HepG2 (cell line): ENCODE measurements around the gene NKD2. TPM values are rescaled to one million over a fixed set of nuclear protein-coding genes. Genes with fewer than 3 reads are reported as not detected.

Source experiments
- ATAC-seq: fragments of 200-7000 bp; cut with Tn5 transposase; 3 replicates; pipeline ENCODE4 v1.9.1; 2020; ENCODE audit warnings: mild to moderate bottlenecking, moderate library complexity
- BruUV-seq: library from RNA; stranded (reverse); fragments of 400-500 nt; replicated peaks from 2 replicates; lab custom pipeline; 2021; lab: Mats Ljungman, UMichigan
- CTCF ChIA-PET: fragments of 300-600 bp; formaldehyde crosslinking; extraction: SDS; loops from one replicate; lab custom pipeline; 2021; ENCODE audit warnings: low total read pairs, inconsistent platforms, low intra/inter-chr PET ratio; lab: Yijun Ruan, JAX
- POLR2A ChIA-PET: fragments of 350-600 bp; sonication (Branson Sonifier 250); formaldehyde crosslinking; loops from one replicate; lab custom pipeline; 2020; ENCODE audit warnings: antibody characterized with exemption, inconsistent platforms; lab: Yijun Ruan, JAX
- DNase-seq: peaks from one replicate; pipeline ENCODE4 v3.0.0-alpha.2; 2015; ENCODE audit warnings: low spot score
- FAIRE-seq: peaks from 3 replicates; lab custom pipeline; 2011; peaks lifted over from hg19 to GRCh38; lab: Jason Lieb, UNC
- H2AFZ ChIP-seq: one replicate; pipeline ENCODE4 v1.6.1; 2011; ENCODE audit warnings: low read length, inconsistent platforms
- H3K27ac ChIP-seq: fragments of 300-600 bp; 3 replicates; pipeline ENCODE4 v1.8.0; 2011; ENCODE audit warnings: mixed run types, mild to moderate bottlenecking, mixed read lengths, low read length, inconsistent platforms; ENCODE audit not compliant: insufficient read depth; ENCODE audit errors: extremely low read length
- H3K27me3 ChIP-seq, 2 experiments: fragments of 200-600 bp in 1 of 2; 2 replicates in 1 of 2; 3 replicates in 1 of 2; pipeline versions ENCODE4 v1.6.0 to v1.8.0; 2011; ENCODE audit warnings: low read length in 2 of 2, mild to moderate bottlenecking in 2 of 2, moderate library complexity in 2 of 2, inconsistent platforms in 1 of 2; ENCODE audit not compliant: insufficient read depth in 2 of 2, control insufficient read depth in 1 of 2
- H3K36me3 ChIP-seq, 2 experiments: fragments of 200-600 bp in 1 of 2; replicated peaks in 1 of 2; 2 replicates in 1 of 2; 3 replicates in 1 of 2; pipeline versions ENCODE4 v1.5.1 to v1.8.0; 2011; ENCODE audit warnings: low read length in 2 of 2, inconsistent platforms in 1 of 2; ENCODE audit not compliant: insufficient read depth in 2 of 2, control insufficient read depth in 1 of 2
- H3K4me1 ChIP-seq: 2 replicates; pipeline ENCODE4 v1.5.1; 2012; ENCODE audit warnings: low read length, inconsistent platforms; ENCODE audit not compliant: insufficient read depth
- H3K4me2 ChIP-seq: 2 replicates; pipeline ENCODE4 v1.6.0; 2011; ENCODE audit warnings: low read depth, low read length, inconsistent platforms
- H3K4me3 ChIP-seq, 3 experiments: fragments of 200-600 bp in 1 of 3; sonication (generic), shearing (Covaris generic) in 1 of 3; replicated peaks in 1 of 3; 2 replicates each; pipeline ENCODE4 v1.5.1; 2011 to 2016; ENCODE audit warnings: low read length in 3 of 3, inconsistent platforms in 2 of 3, low read depth in 2 of 3, mild to moderate bottlenecking in 2 of 3, control low read depth in 1 of 3, mixed read lengths in 1 of 3; ENCODE audit not compliant: insufficient read depth in 1 of 3
- H3K79me2 ChIP-seq: one replicate; pipeline ENCODE4 v1.6.1; 2011; ENCODE audit warnings: low read length, inconsistent platforms; ENCODE audit not compliant: insufficient read depth
- H3K9ac ChIP-seq: 2 replicates; pipeline ENCODE4 v1.6.0; 2011; ENCODE audit warnings: mild to moderate bottlenecking, low read depth, low read length, inconsistent platforms; ENCODE audit not compliant: insufficient read depth
- H3K9me3 ChIP-seq: 2 replicates; pipeline ENCODE4 v1.5.1; 2012; ENCODE audit warnings: mild to moderate bottlenecking, low read length
- H4K20me1 ChIP-seq: 2 replicates; pipeline ENCODE4 v1.6.0; 2011; ENCODE audit warnings: inconsistent platforms, mild to moderate bottlenecking, low read length, moderate library complexity; ENCODE audit not compliant: insufficient read depth
- HHEX ChIP-seq: IDR thresholded peaks from 2 replicates; pipeline ENCODE4 v1.6.1; 2016; ENCODE audit warnings: control low read depth
- MNT ChIP-seq: fragments of 450-650 bp; IDR thresholded peaks from 2 replicates; pipeline ENCODE4 v1.6.1; 2016
- ZNF569 ChIP-seq: sonication (generic); formaldehyde crosslinking; IDR thresholded peaks from 2 replicates; pipeline ENCODE4 v1.5.0; 2020; ENCODE audit warnings: mild to moderate bottlenecking, missing genetic modification reagents, moderate library complexity, borderline replicate concordance
- WGBS: methylation state at CpG from one replicate; pipeline ENCODE4 v1.1.6; 2017; ENCODE audit warnings: low lambda C conversion rate; 5-methylcytosine and 5-hydroxymethylcytosine counted together
- in situ Hi-C: cut with HindIII; loops from 2 replicates; pipeline ENCODE4 v1.10.0; 2017; ENCODE audit warnings: low pct_unique_long_range_greater_than_20kb; ENCODE audit not compliant: extremely low pct_ligation_motif_present
- intact Hi-C: fragments of 100-400 bp; cut with micrococcal nuclease; formaldehyde crosslinking; loops from one replicate; pipeline ENCODE4 v1.10.0; 2022; ENCODE audit not compliant: unreplicated experiment
- polyA plus RNA-seq, 8 experiments: library from polyadenylated mRNA; depleted of rRNA in 3 of 8; stranded (reverse) in 7 of 8; unstranded in 1 of 8; fragments of >200 nt; fragmentation: Illumina TruSeq in 4 of 8; extraction: Trizol in 4 of 8; gene quantifications; 2 replicates each; pipeline versions ENCODE4 v1.2.1 to v1.2.3, GENCODE V29; 2011 to 2016; ENCODE audit warnings: low read depth in 4 of 8, missing spikeins in 1 of 8, mixed read lengths in 1 of 8; ENCODE audit not compliant: insufficient read depth in 1 of 8
- total RNA-seq, 5 experiments: library from RNA; depleted of rRNA; stranded (reverse); fragments of >200 nt; fragmentation: Illumina TruSeq; extraction: Trizol; gene quantifications; 2 replicates each; pipeline ENCODE4 v1.2.3, GENCODE V29; 2016; ENCODE audit warnings: low read depth in 1 of 5
- TF ChIP-seq, protein P1 (sequence below): sonication (generic); formaldehyde crosslinking; IDR thresholded peaks from 2 replicates; pipeline ENCODE4 v1.4.0; 2020; ENCODE audit warnings: missing genetic modification reagents

NKD2 gene
- total and polyA plus RNA-seq, 2 of the 13 experiments (the other 11 are each of a cell fraction or from before 2014, with no cell fraction given): 0.53 to 0.82 TPM

- intact Hi-C loops (no loop called here), in situ Hi-C loops (no loop called here)
- Histone ChIP-seq H2AFZ (no peak overlapping the region), H3K4me2 (no peak overlapping the region), H3K4me1 (no peaks in the 10 kb centered on the region), H3K4me3 (no peak overlapping the region), H3K9ac (no peak overlapping the region), H3K79me2 (no peaks in the 10 kb centered on the region), H3K36me3 (no peaks in the 10 kb centered on the region), H3K27me3 (peaks cover 2 to 4% of the 10 kb centered on the region in 2 experiments; a peak in 2 of 5 replicates), H4K20me1 (no peaks in the 10 kb centered on the region), H3K27ac (no peak overlapping the region), H3K9me3 (no peaks in the 10 kb centered on the region)
- FAIRE-seq (no peak), ATAC-seq (peak; percentile 16; the same call in 1 of the 3 replicates), DNase-seq (no peak)
- POLR2A ChIA-PET: no interaction called here
- 61% methylated on average over 23 of the region's 37 CpGs for WGBS
- no TSS peak for BruUV-seq
- CTCF ChIA-PET: no interaction called here
- TF ChIP-seq, protein P1, sequence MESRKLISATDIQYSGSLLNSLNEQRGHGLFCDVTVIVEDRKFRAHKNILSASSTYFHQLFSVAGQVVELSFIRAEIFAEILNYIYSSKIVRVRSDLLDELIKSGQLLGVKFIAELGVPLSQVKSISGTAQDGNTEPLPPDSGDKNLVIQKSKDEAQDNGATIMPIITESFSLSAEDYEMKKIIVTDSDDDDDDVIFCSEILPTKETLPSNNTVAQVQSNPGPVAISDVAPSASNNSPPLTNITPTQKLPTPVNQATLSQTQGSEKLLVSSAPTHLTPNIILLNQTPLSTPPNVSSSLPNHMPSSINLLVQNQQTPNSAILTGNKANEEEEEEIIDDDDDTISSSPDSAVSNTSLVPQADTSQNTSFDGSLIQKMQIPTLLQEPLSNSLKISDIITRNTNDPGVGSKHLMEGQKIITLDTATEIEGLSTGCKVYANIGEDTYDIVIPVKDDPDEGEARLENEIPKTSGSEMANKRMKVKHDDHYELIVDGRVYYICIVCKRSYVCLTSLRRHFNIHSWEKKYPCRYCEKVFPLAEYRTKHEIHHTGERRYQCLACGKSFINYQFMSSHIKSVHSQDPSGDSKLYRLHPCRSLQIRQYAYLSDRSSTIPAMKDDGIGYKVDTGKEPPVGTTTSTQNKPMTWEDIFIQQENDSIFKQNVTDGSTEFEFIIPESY: peak; percentile 34; the same call in 1 of the 2 replicates
- TF ChIP-seq HHEX (CRISPR knock-in tag): no peak
These were observed 10.7 kb downstream of the NKD2 start for GRCh38 chr5:1019001-1019905.

DNA sequence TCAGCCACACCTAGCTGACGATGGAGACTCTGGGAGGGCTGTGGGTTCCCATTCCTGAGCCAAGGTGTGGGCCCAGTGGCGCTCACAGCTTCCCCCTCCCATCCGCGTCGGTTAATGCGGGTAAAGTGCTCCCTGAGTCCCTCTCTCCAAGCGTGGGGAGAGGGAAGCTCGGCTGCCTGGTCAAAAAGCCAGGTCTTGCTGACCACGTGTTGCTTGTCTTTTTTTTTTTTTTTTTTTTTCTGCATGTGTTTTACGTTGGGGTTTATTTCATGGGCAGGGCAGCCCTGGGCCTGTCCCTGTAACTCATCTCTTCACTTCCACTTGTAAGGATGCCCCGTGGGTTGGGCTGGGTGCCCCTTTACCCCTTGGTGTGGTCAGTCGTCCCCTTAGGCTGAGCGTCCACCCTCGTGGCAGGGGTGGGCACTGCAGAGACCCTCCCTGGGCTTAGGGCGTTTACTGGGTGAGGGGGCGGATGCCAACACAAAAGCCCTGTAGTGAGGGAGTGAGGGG lies 11.9 kb downstream of the NKD2 start:
- no peaks in the 10 kb centered on the region for H3K36me3 ChIP-seq
- H3K4me1 ChIP-seq: no peaks in the 10 kb centered on the region
- no peak overlapping the region for H3K4me3 ChIP-seq
- no peaks in the 10 kb centered on the region for H3K9me3 ChIP-seq
- no peaks in the 10 kb centered on the region for H3K79me2 ChIP-seq
- no peaks in the 10 kb centered on the region for H4K20me1 ChIP-seq
- H3K27ac ChIP-seq: no peak overlapping the region
- ChIA-PET POLR2A (no interaction called here), CTCF (no interaction called here)
- H3K9ac ChIP-seq: no peak overlapping the region
- H2AFZ ChIP-seq: no peak overlapping the region
- intact Hi-C loops (no loop called here), in situ Hi-C loops (no loop called here)
- H3K27me3 ChIP-seq: peaks cover 2 to 4% of the 10 kb centered on the region in 2 experiments; a peak in 2 of 5 replicates
- H3K4me2 ChIP-seq: no peak overlapping the region
- 47% methylated on average over 16 of the region's 16 CpGs for WGBS
- DNase-seq (no peak), ATAC-seq (no peak), FAIRE-seq (no peak)
- no TSS peak for BruUV-seq
- TF ChIP-seq MNT (peak; percentile 73), ZNF569 (CRISPR knock-in tag) (no peak)
